IMR-90 (cell line): ENCODE measurements around the gene SH3BP5. TPM values are rescaled to one million over a fixed set of nuclear protein-coding genes. Genes with fewer than 3 reads are reported as not detected.

Experiments used
- ATAC-seq: fragments of 200-7000 bp; cut with Tn5 transposase; 2 replicates; pipeline ENCODE4 v1.9.1; 2020; ENCODE audit warnings: low read depth, mild to moderate bottlenecking, moderate library complexity
- BruUV-seq: library from RNA; stranded (reverse); fragments of 400-500 nt; replicated peaks from 2 replicates; lab custom pipeline; 2021; lab: Mats Ljungman, UMichigan
- CTCF ChIA-PET: fragments of 300-600 bp; formaldehyde crosslinking; extraction: SDS; loops from one replicate; lab custom pipeline; 2021; ENCODE audit warnings: antibody characterized with exemption; lab: Yijun Ruan, JAX
- POLR2A ChIA-PET: fragments of 300-600 bp; sonication (Branson Sonifier 250); formaldehyde crosslinking; loops from one replicate; lab custom pipeline; 2022; ENCODE audit warnings: antibody characterized with exemption; ENCODE audit not compliant: unreplicated experiment; lab: Charles Lee
- DNase-seq: peaks from one replicate; pipeline ENCODE4 v3.0.0; 2013
- H2AFZ ChIP-seq: replicated peaks from 2 replicates; pipeline ENCODE3; 2013; ENCODE audit warnings: low read length, mild to moderate bottlenecking; ENCODE audit not compliant: poor library complexity
- H2AK5ac ChIP-seq: 2 replicates; pipeline ENCODE4 v1.6.1; 2013; ENCODE audit warnings: low read depth, low read length, inconsistent platforms
- H2AK9ac ChIP-seq: replicated peaks from 2 replicates; pipeline ENCODE3; 2013; ENCODE audit warnings: mild to moderate bottlenecking, low read depth, low read length, moderate library complexity; ENCODE audit not compliant: poor library complexity
- H2BK120ac ChIP-seq: 2 replicates; pipeline ENCODE4 v1.6.1; 2013; ENCODE audit warnings: low read depth, low read length, inconsistent platforms
- H2BK15ac ChIP-seq: 3 replicates; pipeline ENCODE4 v1.6.1; 2013; ENCODE audit warnings: low read depth, low read length, inconsistent platforms
- H2BK20ac ChIP-seq: 2 replicates; pipeline ENCODE4 v1.6.1; 2013; ENCODE audit warnings: low read depth, mild to moderate bottlenecking, inconsistent platforms, low read length, moderate library complexity
- H2BK5ac ChIP-seq: 2 replicates; pipeline ENCODE4 v1.6.1; 2013; ENCODE audit warnings: mild to moderate bottlenecking, low read depth, low read length, inconsistent platforms; ENCODE audit not compliant: poor library complexity, severe bottlenecking
- H3K14ac ChIP-seq: replicated peaks from 2 replicates; pipeline ENCODE4 v1.6.1; 2013; ENCODE audit warnings: low read depth, low read length, inconsistent platforms
- H3K18ac ChIP-seq: 2 replicates; pipeline ENCODE4 v1.6.1; 2013; ENCODE audit warnings: low read depth, low read length, control low read depth
- H3K23ac ChIP-seq: 2 replicates; pipeline ENCODE4 v1.6.1; 2013; ENCODE audit warnings: low read depth, low read length, inconsistent platforms
- H3K27ac ChIP-seq: 2 replicates; pipeline ENCODE4 v1.5.1; 2013; ENCODE audit warnings: mild to moderate bottlenecking, control low read depth, low read length; ENCODE audit not compliant: insufficient read depth
- H3K27me3 ChIP-seq: 2 replicates; pipeline ENCODE4 v1.6.1; 2013; ENCODE audit warnings: low read length; ENCODE audit not compliant: control insufficient read depth, insufficient read depth
- H3K36me3 ChIP-seq: 2 replicates; pipeline ENCODE4 v1.6.1; 2013; ENCODE audit warnings: low read length, mixed read lengths; ENCODE audit not compliant: control insufficient read depth, insufficient read depth
- H3K4ac ChIP-seq: 2 replicates; pipeline ENCODE4 v1.6.1; 2013; ENCODE audit warnings: low read depth, low read length, inconsistent platforms
- H3K4me1 ChIP-seq: 2 replicates; pipeline ENCODE4 v1.6.1; 2013; ENCODE audit warnings: low read length, mixed read lengths; ENCODE audit not compliant: control insufficient read depth, insufficient read depth
- H3K4me2 ChIP-seq: 2 replicates; pipeline ENCODE4 v1.6.1; 2013; ENCODE audit warnings: low read depth, mild to moderate bottlenecking, control low read depth, low read length, moderate library complexity
- H3K4me3 ChIP-seq: 2 replicates; pipeline ENCODE4 v1.5.1; 2013; ENCODE audit warnings: low read depth, mild to moderate bottlenecking, control low read depth, low read length, moderate library complexity; ENCODE audit not compliant: insufficient read depth
- H3K56ac ChIP-seq: 2 replicates; pipeline ENCODE4 v1.6.1; 2013; ENCODE audit warnings: low read length, inconsistent platforms; ENCODE audit not compliant: insufficient read depth; ENCODE audit errors: extremely low read depth
- H3K79me1 ChIP-seq, 2 experiments: 2 replicates each; pipeline ENCODE4 v1.6.1; 2013; ENCODE audit warnings: low read length in 2 of 2, inconsistent platforms in 1 of 2, low read depth in 1 of 2
- H3K9ac ChIP-seq: 2 replicates; pipeline ENCODE4 v1.6.1; 2013; ENCODE audit warnings: low read depth, low read length, control low read depth
- H3K9me1 ChIP-seq: 2 replicates; pipeline ENCODE4 v1.6.1; 2013; ENCODE audit warnings: low read length, inconsistent platforms; ENCODE audit not compliant: insufficient read depth
- H3K9me3 ChIP-seq: 2 replicates; pipeline ENCODE4 v1.6.1; 2013; ENCODE audit warnings: low read length; ENCODE audit not compliant: control insufficient read depth, insufficient read depth
- H4K20me1 ChIP-seq: 2 replicates; pipeline ENCODE4 v1.6.1; 2013; ENCODE audit warnings: low read length, inconsistent platforms; ENCODE audit not compliant: insufficient read depth
- H4K5ac ChIP-seq: 2 replicates; pipeline ENCODE4 v1.6.1; 2013; ENCODE audit warnings: mild to moderate bottlenecking, low read depth, low read length, control low read depth
- H4K8ac ChIP-seq, 2 experiments: 2 replicates each; pipeline ENCODE4 v1.6.1; 2013; ENCODE audit warnings: low read depth in 2 of 2, low read length in 2 of 2, control low read depth in 1 of 2, inconsistent platforms in 1 of 2
- H4K91ac ChIP-seq: 2 replicates; pipeline ENCODE4 v1.6.1; 2013; ENCODE audit warnings: low read depth, low read length, inconsistent platforms; ENCODE audit not compliant: insufficient read depth
- CEBPB ChIP-seq: IDR thresholded peaks from 2 replicates; pipeline ENCODE4 v1.6.1; 2012; ENCODE audit warnings: low read depth, low read length, improper control_type of control experiment
- MAFK ChIP-seq: IDR thresholded peaks from 2 replicates; pipeline ENCODE4 v1.6.1; 2012; ENCODE audit warnings: low read depth, low read length, improper control_type of control experiment
- MAZ ChIP-seq: IDR thresholded peaks from 2 replicates; pipeline ENCODE4 v1.6.1; 2012; ENCODE audit warnings: low read depth, mild to moderate bottlenecking, low read length, improper control_type of control experiment, moderate library complexity, borderline replicate concordance
- MXI1 ChIP-seq: IDR thresholded peaks from 2 replicates; pipeline ENCODE4 v1.6.1; 2012; ENCODE audit warnings: low read depth, mild to moderate bottlenecking, low read length, moderate library complexity, borderline replicate concordance
- POLR2A ChIP-seq: IDR thresholded peaks from 2 replicates; pipeline ENCODE4 v1.6.1; 2012; ENCODE audit warnings: mild to moderate bottlenecking, low read depth, low read length
- RAD21 ChIP-seq: IDR thresholded peaks from 2 replicates; pipeline ENCODE4 v1.6.1; 2012; ENCODE audit warnings: low read length, improper control_type of control experiment
- RCOR1 ChIP-seq: IDR thresholded peaks from 2 replicates; pipeline ENCODE4 v1.6.1; 2012; ENCODE audit warnings: mild to moderate bottlenecking, low read length, improper control_type of control experiment; ENCODE audit not compliant: insufficient replicate concordance
- RFX5 ChIP-seq: IDR thresholded peaks from 2 replicates; pipeline ENCODE4 v1.8.0; 2012; ENCODE audit warnings: low read depth, mild to moderate bottlenecking, low read length, moderate library complexity
- WGBS, 2 experiments: methylation state at CpG; one replicate each; pipeline versions ENCODE4 v1.1.5 to v1.1.7; 2013; ENCODE audit warnings: missing lambda C conversion rate in 2 of 2; ENCODE audit not compliant: insufficient read length in 1 of 2; ENCODE audit errors: extremely low coverage in 2 of 2; 5-methylcytosine and 5-hydroxymethylcytosine counted together
- dilution Hi-C: fragments of 300-500 bp; cut with HindIII; formaldehyde crosslinking; loops from one replicate; pipeline ENCODE4 v1.14.3; 2018; ENCODE audit warnings: low sequenced_read_pairs; ENCODE audit not compliant: unreplicated experiment
- in situ Hi-C: fragments of 300-500 bp; cut with MboI; formaldehyde crosslinking; loops from 3 replicates; pipeline ENCODE4 v1.14.3; 2019; ENCODE audit warnings: low sequenced_read_pairs, inconsistent platforms, mixed read lengths
- intact Hi-C: fragments of 100-400 bp; cut with micrococcal nuclease; formaldehyde crosslinking; loops from 2 replicates; pipeline ENCODE4 v1.10.0; 2022
- polyA plus RNA-seq, 3 experiments: library from polyadenylated mRNA; depleted of rRNA; stranded (reverse); fragments of >200 nt; gene quantifications; 2 replicates each; pipeline ENCODE4 v1.2.3, GENCODE V29; 2012; ENCODE audit warnings: low replicate concordance in 1 of 3
- total RNA-seq: library from RNA; depleted of rRNA; stranded (reverse); fragments of >200 nt; gene quantifications from 2 replicates; pipeline ENCODE4 v1.2.3, GENCODE V29; 2012
- TF ChIP-seq, protein P1 (sequence below): fragments of 150-350 bp; IDR thresholded peaks from 2 replicates; pipeline ENCODE4 v1.6.1; 2016; ENCODE audit warnings: low read depth, mild to moderate bottlenecking, low read length, moderate library complexity, borderline replicate concordance
- TF ChIP-seq, protein P2 (sequence below): fragments of 150-350 bp; IDR thresholded peaks from 2 replicates; pipeline ENCODE4 v1.6.1; 2017; ENCODE audit warnings: mild to moderate bottlenecking, antibody characterized with exemption, low read length, low read depth

SH3BP5 gene
- total and polyA plus RNA-seq, 2 of the 4 experiments (the other 2 are of a cell fraction) = 14.0 to 23.5 TPM

DNA sequence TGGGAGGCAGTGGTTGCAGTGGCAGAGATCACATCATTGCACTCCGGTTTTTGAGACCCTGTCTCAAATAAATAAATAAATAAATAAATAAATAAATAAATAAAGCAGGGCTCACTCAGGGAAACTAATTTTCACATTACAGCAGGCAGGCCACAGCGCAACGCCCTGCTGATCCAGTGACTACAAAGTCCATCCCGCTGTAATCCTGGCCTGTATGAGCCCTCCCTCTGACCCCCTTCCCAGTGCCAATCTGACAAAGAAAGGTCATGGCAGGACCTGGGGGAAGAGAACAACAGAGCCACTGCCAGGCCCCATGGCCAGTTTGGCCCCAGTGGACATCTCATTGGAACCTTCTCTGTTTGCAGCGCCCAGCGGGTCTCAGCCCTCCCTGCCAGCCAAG lies 9.3 kb downstream of the SH3BP5 start:
- H3K27ac ChIP-seq = no peak overlapping the region
- in situ Hi-C loops (no loop called here), dilution Hi-C loops (no loop called here), intact Hi-C loops (no loop called here)
- H2AK9ac ChIP-seq = no peak overlapping the region
- H3K18ac ChIP-seq = no peak overlapping the region
- H3K4ac ChIP-seq = no peak overlapping the region
- H3K4me3 ChIP-seq = no peak overlapping the region
- ChIA-PET POLR2A (no interaction called here), CTCF (no interaction called here)
- H3K4me2 ChIP-seq = no peak overlapping the region
- no peaks in the 10 kb centered on the region for H3K9me3 ChIP-seq
- no peak overlapping the region for H4K8ac ChIP-seq
- DNase-seq (no peak), ATAC-seq (no peak)
- no peak overlapping the region for H2BK120ac ChIP-seq
- no peaks in the 10 kb centered on the region for H3K36me3 ChIP-seq
- no peak overlapping the region for H2BK15ac ChIP-seq
- H3K23ac ChIP-seq = no peak overlapping the region
- TF ChIP-seq MAFK = no peak
- no peak for TF ChIP-seq RAD21
- TF ChIP-seq RCOR1 = no peak
- TF ChIP-seq, protein P1, sequence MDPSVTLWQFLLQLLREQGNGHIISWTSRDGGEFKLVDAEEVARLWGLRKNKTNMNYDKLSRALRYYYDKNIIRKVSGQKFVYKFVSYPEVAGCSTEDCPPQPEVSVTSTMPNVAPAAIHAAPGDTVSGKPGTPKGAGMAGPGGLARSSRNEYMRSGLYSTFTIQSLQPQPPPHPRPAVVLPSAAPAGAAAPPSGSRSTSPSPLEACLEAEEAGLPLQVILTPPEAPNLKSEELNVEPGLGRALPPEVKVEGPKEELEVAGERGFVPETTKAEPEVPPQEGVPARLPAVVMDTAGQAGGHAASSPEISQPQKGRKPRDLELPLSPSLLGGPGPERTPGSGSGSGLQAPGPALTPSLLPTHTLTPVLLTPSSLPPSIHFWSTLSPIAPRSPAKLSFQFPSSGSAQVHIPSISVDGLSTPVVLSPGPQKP = no peak
- TF ChIP-seq, protein P2, sequence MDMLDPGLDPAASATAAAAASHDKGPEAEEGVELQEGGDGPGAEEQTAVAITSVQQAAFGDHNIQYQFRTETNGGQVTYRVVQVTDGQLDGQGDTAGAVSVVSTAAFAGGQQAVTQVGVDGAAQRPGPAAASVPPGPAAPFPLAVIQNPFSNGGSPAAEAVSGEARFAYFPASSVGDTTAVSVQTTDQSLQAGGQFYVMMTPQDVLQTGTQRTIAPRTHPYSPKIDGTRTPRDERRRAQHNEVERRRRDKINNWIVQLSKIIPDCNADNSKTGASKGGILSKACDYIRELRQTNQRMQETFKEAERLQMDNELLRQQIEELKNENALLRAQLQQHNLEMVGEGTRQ = no peak
- TF ChIP-seq CEBPB = no peak
- TF ChIP-seq POLR2A = no peak
- TF ChIP-seq RFX5 = no peak
- TF ChIP-seq MAZ = no peak
- no peak for TF ChIP-seq MXI1
- no peak overlapping the region for H2BK20ac ChIP-seq
- H3K79me1 ChIP-seq = peaks cover 6 to 9% of the 10 kb centered on the region in 2 experiments; a peak in 1 of 4 replicates
- no peak overlapping the region for H2AFZ ChIP-seq
- H2AK5ac ChIP-seq = no peak overlapping the region
- H3K14ac ChIP-seq = no peak overlapping the region
- H4K5ac ChIP-seq = no peak overlapping the region
- WGBS, 2 experiments = 100% methylated on average over 3 of the region's 6 CpGs; no CpG with 5 or more reads in 1 of the 2 experiments
- H3K9ac ChIP-seq = no peak overlapping the region
- H2BK5ac ChIP-seq = no peak overlapping the region
- no peaks in the 10 kb centered on the region for H3K27me3 ChIP-seq
- H4K91ac ChIP-seq = no peak overlapping the region
- H3K4me1 ChIP-seq = peaks cover 28% of the 10 kb centered on the region
- H3K9me1 ChIP-seq = peaks cover 8% of the 10 kb centered on the region
- H3K56ac ChIP-seq = no peak overlapping the region
- no peaks in the 10 kb centered on the region for H4K20me1 ChIP-seq
- BruUV-seq = no TSS peak
